ENCODE data around the gene INTS6. TPM values are rescaled to one million over a fixed set of nuclear protein-coding genes. Genes with fewer than 3 reads are reported as not detected.

The INTS6 gene
- total RNA-seq, 2 experiments from 2014 or later: 44.4 to 47.1 TPM

DNA sequence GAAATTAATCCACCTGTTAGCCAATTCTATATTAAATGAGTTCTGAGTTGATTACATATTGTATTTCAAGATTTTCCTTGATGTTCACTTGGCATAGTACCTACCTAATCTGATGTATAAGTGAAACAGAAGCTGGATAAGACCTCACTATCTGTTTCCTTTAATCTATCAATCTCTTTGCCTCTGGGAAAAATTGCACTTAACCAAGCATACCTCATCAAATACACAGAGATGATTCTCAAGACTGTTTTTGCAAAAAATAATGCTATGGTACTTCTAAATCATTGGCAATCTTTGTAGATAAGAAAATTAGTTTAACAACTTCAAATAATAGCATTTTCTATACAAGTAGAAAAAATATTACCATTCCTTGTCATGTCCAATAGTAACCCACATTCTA is 58.1 kb downstream of the INTS6 start:
- Mint-ChIP-seq H3K4me3 (no peak overlapping the region), H3K27ac (no peak overlapping the region), H3K36me3 (peaks cover 10% of the 10 kb centered on the region), H3K27me3 (no peaks in the 10 kb centered on the region), H3K9me3 (no peaks in the 10 kb centered on the region), H3K4me1 (ENCODE audit: low read depth) (peaks cover 26% of the 10 kb centered on the region)
- POLR2A ChIA-PET: interaction anchor here (0.9 kb wide), 1 partner anchor 9 kb away, joined by 3 read pairs; no protein-coding TSS in a partner anchor
- CTCF ChIA-PET: no interaction called here
- intact Hi-C loops (cut with micrococcal nuclease): no loop called here
- no peak for DNase-seq

DNA sequence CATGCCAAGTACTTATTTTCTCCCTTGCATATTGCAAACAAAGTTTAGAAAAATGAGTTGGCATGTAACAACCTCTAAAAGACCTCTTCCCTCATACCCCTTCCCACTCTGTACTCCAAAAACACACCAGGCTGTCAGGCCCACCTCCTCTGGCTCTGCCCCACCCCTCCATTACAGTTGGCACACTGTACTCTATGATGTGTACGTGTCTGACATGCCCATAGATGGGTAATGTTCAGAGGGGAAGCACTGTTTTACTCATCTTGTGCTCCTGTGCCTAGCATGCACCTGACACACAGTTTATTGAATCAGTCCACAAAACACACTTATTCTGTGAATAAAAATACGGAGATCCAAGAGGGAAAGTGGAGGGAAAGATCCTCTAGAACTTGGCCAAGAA is 67.7 kb downstream of the INTS6 start:
- DNase-seq: no peak
- Mint-ChIP-seq H3K9me3 (no peaks in the 10 kb centered on the region), H3K36me3 (peaks cover 14% of the 10 kb centered on the region), H3K27ac (no peak overlapping the region), H3K27me3 (no peaks in the 10 kb centered on the region), H3K4me3 (no peak overlapping the region), H3K4me1 (ENCODE audit: low read depth) (peaks cover 3% of the 10 kb centered on the region)
- CTCF ChIA-PET: no interaction called here
- intact Hi-C loops (cut with micrococcal nuclease): no loop called here
- POLR2A ChIA-PET: no interaction called here

DNA sequence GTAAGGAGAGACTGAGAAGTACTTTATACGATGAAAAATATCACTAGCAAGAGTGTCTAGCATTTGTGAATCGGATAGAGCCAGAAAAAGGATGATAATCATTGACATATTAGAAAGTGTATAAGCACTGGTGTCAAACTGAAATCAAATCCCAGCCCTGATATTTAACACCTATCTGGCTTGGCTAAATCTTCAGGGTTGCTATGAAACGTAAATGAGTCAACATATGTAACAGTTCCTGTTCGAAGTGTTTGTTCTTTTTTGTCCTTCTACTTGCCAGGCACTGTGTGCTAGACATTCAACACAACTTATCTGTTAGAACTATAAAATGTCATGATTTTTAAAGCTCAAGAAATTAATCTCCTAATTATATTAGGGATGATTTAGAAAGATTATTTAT is 72.6 kb downstream of the INTS6 start:
- no peak overlapping the region for H3K27ac Mint-ChIP-seq
- ChIA-PET CTCF (interaction anchor here (0.6 to 1.0 kb wide), 2 partner anchors 418 to 1164 kb away, joined by 3 to 4 read pairs; no protein-coding TSS in a partner anchor), POLR2A (no interaction called here)
- H3K27me3 Mint-ChIP-seq: no peaks in the 10 kb centered on the region
- no peak for DNase-seq
- H3K36me3 Mint-ChIP-seq: peaks cover 28% of the 10 kb centered on the region
- H3K9me3 Mint-ChIP-seq: no peaks in the 10 kb centered on the region
- no peaks in the 10 kb centered on the region for H3K4me1 Mint-ChIP-seq (ENCODE audit: low read depth)
- H3K4me3 Mint-ChIP-seq: no peak overlapping the region
- intact Hi-C loops (cut with micrococcal nuclease): no loop called here

DNA sequence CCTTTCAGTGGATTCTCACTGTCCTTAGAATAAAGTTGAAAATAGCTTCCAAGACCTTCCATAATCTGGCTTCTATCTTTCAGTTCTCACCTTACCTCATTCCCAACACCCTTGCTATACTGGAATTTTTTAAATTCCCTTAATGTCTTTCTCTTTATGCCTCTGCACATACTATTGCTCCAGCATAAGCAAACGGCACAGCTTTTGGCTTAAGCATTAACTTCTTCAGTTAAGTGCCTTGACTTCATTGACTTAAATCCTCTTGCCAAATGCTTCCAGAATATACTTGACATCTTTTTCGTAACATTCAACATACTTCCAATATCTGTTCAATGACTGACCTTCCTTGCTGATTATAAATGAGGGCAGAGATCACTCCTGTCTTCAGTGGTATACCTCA is 79.4 kb downstream of the INTS6 start:
- Mint-ChIP-seq H3K4me1 (ENCODE audit: low read depth) (no peaks in the 10 kb centered on the region), H3K36me3 (peaks cover 31% of the 10 kb centered on the region), H3K27me3 (no peaks in the 10 kb centered on the region), H3K4me3 (no peak overlapping the region), H3K9me3 (no peaks in the 10 kb centered on the region), H3K27ac (no peak overlapping the region)
- intact Hi-C loops (cut with micrococcal nuclease): no loop called here
- POLR2A ChIA-PET: no interaction called here
- CTCF ChIA-PET: no interaction called here
- no peak for DNase-seq

DNA sequence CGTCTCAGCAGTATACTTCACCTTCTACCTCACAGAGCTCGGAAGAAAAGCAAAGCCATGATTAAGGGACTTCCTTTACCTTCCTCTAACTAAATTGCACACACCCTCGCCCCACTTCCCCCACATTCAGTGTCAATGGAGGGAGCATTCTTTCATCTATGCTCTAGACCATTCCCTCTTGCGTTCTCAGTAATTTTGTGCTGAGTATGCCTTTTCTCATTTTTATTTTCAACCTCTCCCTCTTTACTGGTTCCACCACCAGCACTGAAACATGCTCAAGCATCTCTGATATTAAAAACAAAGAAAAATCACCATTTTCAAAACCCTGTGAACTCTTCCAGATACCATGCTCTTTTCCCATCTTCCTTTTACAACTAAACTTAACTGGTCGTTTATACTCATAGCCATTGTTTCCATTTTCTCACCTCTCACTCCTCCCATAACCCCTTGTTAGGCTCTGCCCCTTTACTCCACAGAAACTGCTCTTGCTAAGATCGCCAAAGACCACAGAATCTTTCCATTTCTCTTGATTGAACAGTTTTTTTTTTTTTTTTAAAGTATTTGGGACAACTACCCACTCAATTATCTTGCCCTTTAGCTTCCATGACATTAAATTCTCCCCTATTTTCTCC is 81.0 kb downstream of the INTS6 start:
- Mint-ChIP-seq H3K36me3 (peaks cover 25% of the 10 kb centered on the region), H3K27ac (no peak overlapping the region), H3K4me3 (no peak overlapping the region), H3K4me1 (ENCODE audit: low read depth) (no peaks in the 10 kb centered on the region), H3K9me3 (no peaks in the 10 kb centered on the region), H3K27me3 (no peaks in the 10 kb centered on the region)
- no peak for DNase-seq
- intact Hi-C loops (cut with micrococcal nuclease): no loop called here
- ChIA-PET CTCF (no interaction called here), POLR2A (interaction anchor here (0.7 kb wide), 1 partner anchor 222 kb away, joined by 3 read pairs; no protein-coding TSS in a partner anchor)

DNA sequence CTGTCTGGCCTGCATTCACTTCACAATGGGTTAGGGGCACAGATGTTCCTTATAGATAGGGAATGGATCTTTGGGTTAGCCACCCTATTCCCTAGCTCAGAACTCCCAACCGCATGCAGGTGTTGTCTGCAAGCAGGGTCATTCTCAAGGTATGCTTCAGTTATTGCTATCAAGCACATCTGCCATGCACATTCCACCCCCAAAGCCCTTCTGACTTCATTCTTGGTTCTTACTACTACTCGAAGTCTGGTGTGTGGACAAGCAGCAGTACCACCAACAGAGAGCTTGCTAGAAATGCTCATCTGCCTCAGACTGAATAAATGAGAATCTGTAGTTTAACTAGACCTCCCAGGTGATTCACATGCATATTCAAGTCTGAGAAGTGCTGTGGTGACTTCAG is 82.0 kb downstream of the INTS6 start:
- POLR2A ChIA-PET: no interaction called here
- Mint-ChIP-seq H3K27me3 (no peaks in the 10 kb centered on the region), H3K36me3 (peaks cover 25% of the 10 kb centered on the region), H3K27ac (no peak overlapping the region), H3K9me3 (no peaks in the 10 kb centered on the region), H3K4me3 (no peak overlapping the region), H3K4me1 (ENCODE audit: low read depth) (no peaks in the 10 kb centered on the region)
- intact Hi-C loops (cut with micrococcal nuclease): no loop called here
- CTCF ChIA-PET: no interaction called here
- DNase-seq: no peak

DNA sequence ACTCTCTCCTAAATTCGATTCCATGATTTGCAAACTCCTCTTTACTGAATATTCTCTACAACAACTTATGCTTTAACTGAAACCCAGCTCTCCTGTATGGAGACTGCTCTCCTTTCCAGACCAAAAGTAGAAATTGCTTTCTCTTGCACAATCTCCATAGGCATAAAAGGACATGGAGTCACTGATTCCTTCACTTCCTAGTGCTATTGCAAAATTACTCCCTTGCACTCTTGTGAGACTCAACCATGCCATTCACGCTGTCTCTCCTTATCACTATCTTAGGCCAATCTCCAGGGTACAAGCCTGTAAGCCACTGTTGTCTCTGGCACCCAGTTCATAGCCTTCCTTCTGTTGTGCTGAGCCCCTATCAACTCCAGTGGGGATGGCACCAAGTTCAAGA is 82.7 kb downstream of the INTS6 start:
- Mint-ChIP-seq H3K4me3 (no peak overlapping the region), H3K4me1 (ENCODE audit: low read depth) (no peaks in the 10 kb centered on the region), H3K27me3 (no peaks in the 10 kb centered on the region), H3K36me3 (peaks cover 22% of the 10 kb centered on the region), H3K9me3 (no peaks in the 10 kb centered on the region), H3K27ac (no peak overlapping the region)
- intact Hi-C loops (cut with micrococcal nuclease): no loop called here
- CTCF ChIA-PET: interaction anchor here (1.4 kb wide), 1 partner anchor 427 kb away, joined by 4 read pairs; no protein-coding TSS in a partner anchor
- POLR2A ChIA-PET: no interaction called here
- no peak for DNase-seq

DNA sequence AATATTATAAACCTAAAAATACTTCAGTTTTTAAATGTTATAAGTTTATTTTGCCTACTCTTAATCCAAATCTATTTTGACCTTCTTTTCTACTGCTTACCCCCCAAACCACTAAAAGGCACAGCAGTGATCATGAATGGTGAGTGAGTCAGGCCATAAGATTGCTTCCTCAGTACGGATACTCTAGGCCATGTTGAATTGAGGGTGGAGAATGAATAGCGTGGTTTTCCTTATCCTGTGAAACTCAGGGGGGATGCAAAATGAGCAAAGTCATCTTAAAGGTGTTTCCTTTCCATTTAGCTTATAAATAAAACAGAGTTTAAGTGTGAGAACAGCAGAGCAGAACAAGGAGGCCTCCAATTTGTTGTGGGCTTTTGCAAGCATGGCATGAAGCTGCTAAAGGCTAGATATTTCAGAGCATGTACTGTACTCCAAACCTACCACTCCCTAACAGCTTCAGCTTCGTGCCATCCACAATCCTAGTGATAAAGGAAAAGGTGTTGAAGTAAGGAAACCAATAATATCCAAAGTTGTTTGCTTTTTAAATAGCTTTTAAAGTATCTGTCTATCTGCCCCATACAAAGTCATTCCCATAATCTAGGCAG is 88.3 kb downstream of the INTS6 start:
- Mint-ChIP-seq H3K4me3 (no peak overlapping the region), H3K27me3 (no peaks in the 10 kb centered on the region), H3K4me1 (ENCODE audit: low read depth) (peaks cover 7% of the 10 kb centered on the region), H3K36me3 (peaks cover 34% of the 10 kb centered on the region), H3K27ac (no peak overlapping the region), H3K9me3 (no peaks in the 10 kb centered on the region)
- POLR2A ChIA-PET: no interaction called here
- intact Hi-C loops (cut with micrococcal nuclease): no loop called here
- CTCF ChIA-PET: no interaction called here
- DNase-seq: no peak

DNA sequence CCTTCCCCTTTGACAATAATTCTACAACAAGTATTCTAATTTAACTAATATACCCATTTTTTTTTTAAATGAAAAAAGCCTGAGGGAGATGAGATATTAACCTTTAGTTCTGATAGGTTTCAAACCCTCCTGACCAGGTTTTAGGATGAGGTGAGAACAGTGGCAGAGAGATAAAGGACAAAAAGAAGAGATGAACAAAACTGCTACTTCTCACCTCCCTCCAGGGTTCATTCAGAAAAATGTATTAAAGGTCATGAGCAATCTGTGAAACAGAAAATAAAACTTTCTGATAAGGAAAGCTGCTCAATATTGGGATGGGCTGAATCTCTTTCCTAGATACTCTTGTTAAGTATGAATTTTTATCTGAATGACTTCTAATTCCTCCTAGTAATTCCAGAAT is 89.2 kb downstream of the INTS6 start:
- Mint-ChIP-seq H3K4me1 (ENCODE audit: low read depth) (peaks cover 7% of the 10 kb centered on the region), H3K4me3 (no peak overlapping the region), H3K27me3 (no peaks in the 10 kb centered on the region), H3K36me3 (peaks cover 29% of the 10 kb centered on the region), H3K9me3 (no peaks in the 10 kb centered on the region), H3K27ac (no peak overlapping the region)
- intact Hi-C loops (cut with micrococcal nuclease): no loop called here
- ChIA-PET CTCF (no interaction called here), POLR2A (no interaction called here)
- no peak for DNase-seq

DNA sequence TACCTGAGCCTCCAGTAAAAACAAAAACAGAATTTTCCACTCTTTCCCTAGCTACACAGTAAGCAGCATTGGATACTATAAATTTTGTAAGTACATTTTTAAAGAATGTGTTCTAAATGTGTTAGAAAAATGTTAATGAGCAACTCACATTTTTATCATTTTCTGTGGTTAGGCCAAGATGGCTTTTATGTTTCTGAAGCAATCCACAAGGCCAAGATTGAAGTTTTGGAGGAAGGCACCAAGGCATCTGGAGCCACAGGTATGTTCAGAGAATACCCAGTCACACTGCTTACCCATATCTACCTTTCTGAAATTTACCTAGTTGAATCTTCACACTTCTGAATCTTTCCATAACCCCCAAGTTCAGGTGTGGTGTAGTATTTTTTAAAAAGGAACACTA is 91.7 kb downstream of the INTS6 start:
- POLR2A ChIA-PET: no interaction called here
- Mint-ChIP-seq H3K4me3 (no peak overlapping the region), H3K36me3 (peaks cover 23% of the 10 kb centered on the region), H3K27me3 (no peaks in the 10 kb centered on the region), H3K4me1 (ENCODE audit: low read depth) (peaks cover 7% of the 10 kb centered on the region), H3K27ac (no peak overlapping the region), H3K9me3 (no peaks in the 10 kb centered on the region)
- CTCF ChIA-PET: interaction anchor here (0.8 to 1.1 kb wide), 2 partner anchors 75 to 437 kb away, joined by 3 read pairs; no protein-coding TSS in a partner anchor
- intact Hi-C loops (cut with micrococcal nuclease): no loop called here
- DNase-seq: no peak

DNA sequence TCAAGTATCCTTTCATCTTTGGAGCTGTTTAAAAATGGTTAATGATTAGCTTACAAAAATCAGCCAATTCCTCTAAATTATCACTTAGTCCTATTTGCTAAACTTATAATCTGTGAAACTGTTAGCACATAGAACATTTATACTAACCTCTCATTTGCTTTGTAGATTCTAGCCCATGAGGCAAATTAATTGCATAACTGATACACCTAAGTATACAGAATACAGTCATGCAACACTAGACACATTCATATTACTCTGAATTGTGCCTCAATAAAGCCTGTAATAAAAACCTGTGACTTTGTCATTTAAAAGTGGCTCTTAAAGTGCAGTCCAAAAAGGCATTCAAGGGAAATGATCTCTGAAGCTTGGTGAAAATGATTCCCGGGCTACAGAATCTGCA is 92.3 kb downstream of the INTS6 start:
- H3K4me1 Mint-ChIP-seq (ENCODE audit: low read depth): peaks cover 7% of the 10 kb centered on the region
- CTCF ChIA-PET: interaction anchor here (0.8 to 1.1 kb wide), 2 partner anchors 75 to 437 kb away, joined by 3 read pairs; no protein-coding TSS in a partner anchor
- H3K27ac Mint-ChIP-seq: no peak overlapping the region
- DNase-seq: no peak
- H3K4me3 Mint-ChIP-seq: no peak overlapping the region
- intact Hi-C loops (cut with micrococcal nuclease): no loop called here
- peaks cover 22% of the 10 kb centered on the region for H3K36me3 Mint-ChIP-seq
- no peaks in the 10 kb centered on the region for H3K27me3 Mint-ChIP-seq
- H3K9me3 Mint-ChIP-seq: no peaks in the 10 kb centered on the region
- POLR2A ChIA-PET: no interaction called here

DNA sequence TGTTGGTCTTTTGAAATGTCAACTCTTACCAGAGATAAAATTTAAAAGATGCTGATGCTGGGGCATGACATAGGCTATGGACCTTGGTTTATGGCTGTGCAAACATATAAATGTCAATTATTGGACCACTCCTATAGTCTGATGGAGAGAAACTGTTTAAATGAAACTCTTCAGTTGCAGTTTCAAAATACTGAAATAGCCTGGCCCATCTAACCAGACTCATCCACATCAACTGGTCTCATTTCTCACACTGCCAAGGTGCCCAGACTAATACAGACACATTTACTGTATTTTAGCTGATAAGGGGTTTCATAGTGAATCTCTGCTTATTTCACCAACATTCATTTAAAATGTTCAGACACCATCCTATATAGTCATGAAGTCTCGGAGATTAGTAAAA is 93.5 kb downstream of the INTS6 start:
- POLR2A ChIA-PET: no interaction called here
- CTCF ChIA-PET: no interaction called here
- H3K4me1 Mint-ChIP-seq (ENCODE audit: low read depth): peaks cover 3% of the 10 kb centered on the region
- peaks cover 20% of the 10 kb centered on the region for H3K36me3 Mint-ChIP-seq
- H3K4me3 Mint-ChIP-seq: no peak overlapping the region
- no peak for DNase-seq
- H3K9me3 Mint-ChIP-seq: no peaks in the 10 kb centered on the region
- no peaks in the 10 kb centered on the region for H3K27me3 Mint-ChIP-seq
- H3K27ac Mint-ChIP-seq: no peak overlapping the region
- intact Hi-C loops (cut with micrococcal nuclease): no loop called here

DNA sequence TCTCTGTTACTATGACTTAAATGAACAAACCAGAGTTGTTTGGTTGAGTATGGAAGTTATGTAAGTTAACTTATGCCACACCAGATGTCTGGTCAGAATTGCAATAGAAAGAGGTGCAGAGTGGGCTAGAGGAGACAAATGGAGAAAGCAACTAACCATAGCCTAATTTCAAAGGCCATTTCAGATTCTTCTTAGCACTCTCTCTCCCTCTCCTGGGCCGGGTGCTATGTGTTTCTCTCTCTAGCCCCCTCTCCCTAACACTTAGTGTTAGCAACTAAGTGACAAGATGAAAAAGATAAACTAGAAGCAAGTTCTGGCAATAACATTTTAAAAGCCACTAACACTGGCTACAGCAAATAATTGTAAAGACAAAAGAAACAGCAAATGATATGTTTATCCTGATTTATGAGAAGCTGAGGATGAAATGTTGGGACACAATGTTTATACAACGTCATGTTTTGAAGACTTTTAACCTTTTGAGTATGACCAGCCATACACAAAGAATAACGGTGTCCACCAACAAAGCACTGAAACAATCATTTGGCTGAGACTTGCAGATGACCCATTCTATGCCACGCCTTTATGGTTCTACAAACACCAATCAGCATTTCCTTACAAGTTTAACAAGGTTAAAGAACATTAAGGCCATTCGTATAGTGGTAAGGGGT is 94.8 kb downstream of the INTS6 start:
- intact Hi-C loops (cut with micrococcal nuclease): no loop called here
- no peak overlapping the region for H3K27ac Mint-ChIP-seq
- H3K27me3 Mint-ChIP-seq: no peaks in the 10 kb centered on the region
- peaks cover 18% of the 10 kb centered on the region for H3K36me3 Mint-ChIP-seq
- H3K9me3 Mint-ChIP-seq: no peaks in the 10 kb centered on the region
- no peak for DNase-seq
- no peaks in the 10 kb centered on the region for H3K4me1 Mint-ChIP-seq (ENCODE audit: low read depth)
- CTCF ChIA-PET: no interaction called here
- H3K4me3 Mint-ChIP-seq: no peak overlapping the region
- POLR2A ChIA-PET: no interaction called here
